CD4-positive, alpha-beta T cell treated with Interleukin-15 for 1 hour (primary cell): Measurements from ENCODE around the gene LYSMD4.

Experiments used
- DNase-seq: peaks from one replicate; pipeline ENCODE4 v3.0.0-alpha.2; 2020

LYSMD4 gene

DNA sequence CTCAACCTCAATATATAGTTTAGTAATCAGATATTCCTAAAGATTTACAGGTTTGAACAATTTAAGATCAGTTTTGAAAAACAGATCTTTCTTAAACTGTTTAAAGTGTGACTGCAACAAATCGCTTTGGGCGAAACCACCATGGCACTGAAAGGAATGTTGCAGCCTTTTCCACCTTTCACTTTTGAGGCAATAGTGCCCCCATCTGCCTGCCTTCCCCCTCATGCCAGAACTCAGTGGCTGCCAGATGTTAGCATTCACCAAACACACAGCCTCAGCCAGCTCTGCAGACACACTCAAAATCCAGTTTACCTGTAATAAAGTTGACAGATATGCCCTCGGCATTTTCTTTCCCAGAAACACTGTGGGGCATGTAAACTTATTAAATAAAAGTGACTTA lies 3.3 kb downstream of the LYSMD4 start:
- DNase-seq, result no peak

DNA sequence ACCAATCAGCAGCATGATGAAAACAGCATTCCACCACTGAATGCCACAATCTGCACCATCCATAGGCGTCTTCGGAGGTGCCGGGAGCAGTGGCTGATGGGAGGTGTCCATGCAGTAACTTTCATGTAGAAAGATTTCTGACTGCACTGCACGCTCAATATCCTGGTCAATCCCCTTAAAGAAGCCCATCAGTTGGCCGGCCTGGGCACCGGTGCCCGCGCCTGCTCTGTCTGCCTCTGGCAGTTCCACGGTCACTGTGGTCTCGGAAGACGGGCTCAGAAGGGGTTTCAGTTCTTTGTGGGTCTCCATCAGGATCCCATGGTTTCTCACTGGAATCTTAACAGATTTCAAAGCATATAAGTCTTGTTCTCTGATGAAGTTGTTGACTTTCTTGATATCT lies 3.9 kb downstream of the LYSMD4 start:
- no peak for DNase-seq

GRCh38 chr15:99728916-99729315 lies 4.3 kb downstream of the LYSMD4 start:
- no peak for DNase-seq

GRCh38 chr15:99727733-99728132 lies 5.5 kb downstream of the LYSMD4 start:
- DNase-seq, result no peak

- DNase-seq, result no peak
Observed at GRCh38 chr15:99727330-99727729, 5.9 kb downstream of the LYSMD4 start.

DNA sequence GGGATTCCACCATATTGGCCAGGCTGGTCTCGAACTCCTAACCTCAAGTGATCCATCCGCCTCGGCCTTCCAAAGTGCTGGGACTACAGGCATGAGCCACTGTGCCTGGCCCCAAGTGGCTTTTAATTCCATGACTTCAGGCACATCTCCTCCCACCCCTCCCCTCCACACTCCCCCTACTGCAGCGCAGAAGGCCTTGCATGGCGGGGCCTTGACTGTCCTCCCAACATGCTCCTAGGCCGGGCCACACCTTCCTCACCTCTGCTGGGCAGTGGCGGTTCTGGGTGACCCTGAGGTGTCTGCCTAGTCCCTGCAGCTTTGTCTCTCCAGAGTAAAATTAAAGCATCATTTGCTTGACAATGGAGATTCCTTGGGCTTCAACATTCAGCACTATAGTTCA lies 6.9 kb downstream of the LYSMD4 start:
- DNase-seq, result no peak

DNA sequence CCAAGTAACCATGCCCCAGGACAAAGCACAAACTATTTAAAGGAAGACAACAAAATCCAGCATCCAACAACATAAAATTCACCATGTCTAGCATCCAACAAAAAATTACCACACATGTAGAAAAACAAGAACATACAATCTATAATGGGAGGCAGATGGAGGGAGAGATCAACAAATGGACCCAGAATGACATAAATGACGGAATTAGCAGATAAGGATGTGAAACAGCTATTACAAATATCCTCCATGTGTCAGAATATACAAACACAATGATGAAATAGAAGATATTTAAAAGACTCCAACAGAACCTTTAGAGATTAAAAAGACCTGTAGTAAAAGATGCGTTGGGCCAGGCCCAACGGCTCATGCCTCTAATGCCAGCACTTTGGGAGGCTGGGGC lies 10.8 kb downstream of the LYSMD4 start:
- no peak for DNase-seq

- no peak for DNase-seq
Observed at GRCh38 chr15:99721896-99722295, 11.3 kb downstream of the LYSMD4 start.

- no peak for DNase-seq
Observed at GRCh38 chr15:99721104-99721778, 12.0 kb downstream of the LYSMD4 start.

DNA sequence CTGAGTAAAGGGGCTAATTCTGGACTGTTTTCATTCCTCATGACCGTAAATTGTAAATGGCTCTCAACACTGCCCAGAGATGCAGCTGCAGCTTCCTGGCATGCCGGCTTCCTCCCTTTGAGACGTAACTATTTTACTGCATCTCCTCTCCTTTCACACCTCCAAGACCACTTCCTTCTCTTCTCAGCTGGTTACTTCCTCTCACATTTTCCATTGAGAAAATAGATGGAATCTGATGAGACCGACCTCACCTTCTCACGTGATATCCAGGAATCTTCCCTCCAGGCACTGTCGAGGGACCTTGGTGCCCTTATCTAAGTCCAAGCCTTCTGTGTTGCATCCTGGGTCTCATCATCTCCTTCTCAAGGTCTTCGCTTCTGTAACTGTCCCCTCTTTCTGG lies 12.7 kb downstream of the LYSMD4 start:
- no peak for DNase-seq

GRCh38 chr15:99719096-99719541 lies 14.1 kb downstream of the LYSMD4 start:
- DNase-seq, result no peak

DNA sequence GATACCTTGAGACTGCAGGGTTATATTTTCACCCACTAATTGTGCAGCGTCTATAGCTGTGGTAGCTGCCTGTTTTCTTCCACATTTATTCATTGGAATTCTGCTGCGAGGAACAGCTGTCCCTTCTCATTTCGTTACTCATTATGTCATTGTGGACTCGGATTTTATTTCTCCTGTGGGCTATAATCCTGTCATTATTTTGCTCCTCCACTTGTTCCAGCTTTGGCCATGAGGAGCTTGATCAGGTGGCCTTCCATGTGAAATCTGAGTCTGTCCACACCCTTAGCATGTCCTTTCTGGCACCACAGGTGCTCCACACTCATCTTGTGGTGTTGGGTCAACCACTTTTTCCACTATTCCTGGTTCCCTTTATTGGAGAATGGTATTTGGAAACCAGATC lies 14.8 kb downstream of the LYSMD4 start:
- no peak for DNase-seq

DNA sequence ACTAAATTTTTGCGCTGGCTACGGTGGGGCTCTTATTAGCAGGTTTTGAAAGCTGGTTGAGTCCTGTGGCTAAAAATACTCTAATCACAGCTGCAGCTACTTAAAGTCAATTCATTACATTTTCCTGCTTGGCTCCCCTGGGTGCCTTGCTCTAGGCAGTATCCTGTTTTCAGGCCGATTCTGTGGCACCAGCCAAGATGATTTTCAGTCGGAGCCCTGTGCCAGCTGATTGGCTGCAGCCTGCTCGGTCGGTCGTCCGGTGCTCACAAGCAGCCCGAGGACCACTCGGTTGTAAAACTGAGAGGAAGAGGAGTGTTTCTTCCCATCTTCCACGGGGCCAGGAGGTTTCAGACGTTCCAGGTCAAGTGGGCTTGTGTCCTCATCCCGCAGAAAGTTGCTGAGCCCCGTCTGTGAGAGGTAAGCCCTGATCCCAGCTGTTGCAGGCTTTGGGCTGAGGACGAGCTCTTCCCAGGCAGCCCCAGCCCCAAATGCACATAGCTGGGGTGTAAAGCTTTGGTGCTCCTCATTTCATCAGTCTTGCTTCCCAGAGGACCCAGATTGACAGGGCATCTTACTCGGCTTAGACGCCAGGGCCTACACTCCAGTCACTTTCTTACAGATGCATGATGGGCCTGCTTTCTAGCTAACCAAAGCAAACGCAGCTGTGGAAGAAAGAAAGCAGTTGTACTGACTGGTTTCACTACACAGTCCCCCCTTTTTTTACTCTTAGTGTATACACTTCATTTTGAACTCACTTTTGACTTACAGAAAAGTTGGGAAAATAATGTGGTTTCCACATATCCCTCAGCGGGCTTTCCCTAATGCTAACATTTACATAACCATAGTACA lies 15.9 kb downstream of the LYSMD4 start:
- no peak for DNase-seq

DNA sequence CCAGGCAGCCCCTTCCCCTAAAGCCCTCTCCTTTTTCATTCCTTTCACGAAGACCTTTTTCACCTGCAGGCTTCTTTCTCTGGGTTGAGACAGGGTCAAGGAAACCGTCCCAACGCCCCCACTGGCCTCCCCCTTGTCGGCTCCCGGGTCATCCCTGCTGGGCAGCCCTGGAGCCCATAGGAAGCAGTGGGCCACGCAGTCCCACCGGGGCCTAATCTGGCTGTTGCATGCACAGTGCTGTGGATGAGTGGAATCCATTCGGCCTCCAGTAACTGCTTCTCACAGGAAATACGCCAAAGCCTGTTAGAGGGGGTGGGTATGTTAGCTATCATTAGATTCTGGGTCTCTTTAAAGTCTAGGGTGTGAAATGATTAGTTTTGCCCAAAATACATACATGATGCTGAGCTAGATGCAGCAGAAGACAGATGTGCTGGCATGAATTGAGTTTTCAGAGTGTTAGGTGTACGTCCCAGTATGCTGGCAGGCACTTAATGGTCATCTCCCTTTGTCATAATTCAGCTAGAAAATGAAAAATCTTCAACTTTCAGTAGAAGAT lies 16.6 kb downstream of the LYSMD4 start:
- DNase-seq, result no peak

GRCh38 chr15:99712415-99712814 lies 20.8 kb downstream of the LYSMD4 start:
- DNase-seq, result no peak

DNA sequence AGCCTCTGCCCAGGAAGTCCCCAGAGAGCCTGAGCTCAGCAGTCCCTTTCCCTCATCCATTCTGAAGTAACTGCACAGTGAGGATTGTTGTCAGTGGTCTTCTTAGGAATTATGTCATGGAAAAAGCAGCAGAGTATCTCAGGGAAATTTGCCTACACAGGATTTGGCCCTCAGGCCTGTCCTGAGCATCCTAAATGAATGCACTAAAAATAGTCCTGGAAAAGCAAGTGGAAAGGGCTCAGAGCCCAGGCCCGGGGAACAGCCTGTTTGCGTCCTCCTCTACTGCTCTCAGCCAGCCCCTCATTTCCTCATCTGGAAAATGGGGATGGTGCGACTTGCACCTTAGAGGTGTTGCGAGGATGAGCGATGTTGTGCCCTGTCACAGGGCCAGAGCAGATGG lies 21.6 kb downstream of the LYSMD4 start:
- DNase-seq, result no peak

- no peak for DNase-seq
Observed at GRCh38 chr15:99709243-99709986, 23.8 kb downstream of the LYSMD4 start.

- DNase-seq, result no peak
Observed at GRCh38 chr15:99708563-99708962, 24.7 kb downstream of the LYSMD4 start.

GRCh38 chr15:99707473-99708270 lies 25.6 kb downstream of the LYSMD4 start:
- no peak for DNase-seq

DNA sequence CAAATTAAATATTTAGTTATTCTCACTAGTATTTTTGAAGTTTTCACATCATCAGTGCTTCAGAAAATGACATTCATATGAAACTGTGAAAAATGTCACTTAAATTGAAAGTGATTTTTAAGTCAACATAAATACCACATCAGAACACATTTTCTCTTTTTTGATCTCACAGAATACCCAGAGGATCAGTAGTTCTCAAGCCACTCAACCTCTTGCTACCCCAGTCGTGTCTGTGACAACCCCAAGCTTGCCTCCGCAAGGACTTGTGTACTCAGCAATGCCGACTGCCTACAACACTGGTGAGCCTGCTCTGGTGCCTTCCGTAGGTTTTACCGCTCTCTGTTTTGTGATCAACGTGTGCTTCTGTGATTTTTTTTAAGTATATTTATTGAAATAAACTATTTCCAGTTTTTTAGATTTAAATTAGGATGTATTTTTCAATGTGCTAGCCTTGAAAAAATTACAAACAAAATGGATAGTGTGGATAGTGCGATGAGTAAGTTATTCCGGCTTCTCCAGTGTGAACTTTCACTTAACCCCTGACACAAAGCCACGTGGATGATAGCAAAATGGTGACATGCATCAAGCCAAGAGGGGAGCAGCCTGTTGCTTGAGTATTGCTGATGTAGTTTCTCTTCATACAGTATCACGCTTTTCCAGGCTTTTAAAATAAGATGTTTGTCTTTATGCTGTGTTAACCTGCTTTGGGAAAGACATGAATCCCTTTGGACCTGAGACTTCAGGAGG lies 26.5 kb downstream of the LYSMD4 start:
- DNase-seq, result no peak

DNA sequence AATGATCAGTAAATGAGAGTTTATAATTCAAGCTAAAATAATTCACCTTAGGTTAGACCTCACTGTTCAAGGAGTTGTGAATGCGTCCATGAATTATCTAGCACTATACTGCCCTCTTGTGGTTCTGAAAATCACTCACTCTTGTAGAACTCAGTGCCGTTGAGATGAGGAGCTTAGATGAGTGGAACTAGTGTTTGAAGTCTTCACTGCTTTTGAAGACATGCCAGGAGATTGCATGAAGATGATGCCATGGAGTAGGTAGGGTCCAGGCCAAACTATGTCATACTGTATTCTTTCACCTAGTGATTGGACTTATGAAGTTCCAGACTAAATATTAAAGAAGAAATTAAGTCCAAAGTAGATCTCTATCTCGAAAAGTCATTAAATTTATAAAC lies 28.8 kb downstream of the LYSMD4 start:
- no peak for DNase-seq
